OCI-LY7 (cell line): Measurements from ENCODE around the gene CCNE1.

Source experiments
- CTCF ChIP-seq: fragments of 200-600 bp; sonication (generic); conservative IDR thresholded peaks from 2 replicates; pipeline ENCODE4 v1.5.1; 2014; ENCODE audit warnings: mild to moderate bottlenecking, antibody characterized with exemption, low read length, moderate library complexity, mixed read lengths
- EZH2phosphoT487 ChIP-seq: fragments of 200-600 bp; sonication (generic); IDR thresholded peaks from 2 replicates; pipeline ENCODE4 v1.6.1; 2018; ENCODE audit warnings: low read depth, borderline replicate concordance, mild to moderate bottlenecking, mixed run types, antibody characterized with exemption, low read length, moderate library complexity, mixed read lengths

GRCh38 chr19:29809795-29810503 lies 1.8 kb upstream of the CCNE1 start:
- TF ChIP-seq CTCF = no peak
- no peak for TF ChIP-seq EZH2phosphoT487
